HEK293 (cell line): ENCODE results near the gene KIF1A.

Experiments used
- ATF2 ChIP-seq: fragments of 450-650 bp; formaldehyde crosslinking; IDR thresholded peaks from 2 replicates; pipeline ENCODE4 v1.5.1; 2016; ENCODE audit warnings: missing biosample characterization, missing genetic modification characterization, low read depth
- BCL6B ChIP-seq: fragments of 450-650 bp; formaldehyde crosslinking; IDR thresholded peaks from 2 replicates; pipeline ENCODE4 v1.5.1; 2017; ENCODE audit warnings: missing biosample characterization, missing genetic modification characterization
- GLI2 ChIP-seq: fragments of 450-650 bp; formaldehyde crosslinking; IDR thresholded peaks from 2 replicates; pipeline ENCODE4; 2017; ENCODE audit warnings: missing biosample characterization, missing genetic modification characterization, low read depth, borderline replicate concordance
- KLF1 ChIP-seq: fragments of 450-650 bp; formaldehyde crosslinking; IDR thresholded peaks from 2 replicates; pipeline ENCODE4 v1.5.1; 2016; ENCODE audit warnings: missing biosample characterization, missing genetic modification characterization
- KLF17 ChIP-seq: fragments of 450-650 bp; formaldehyde crosslinking; IDR thresholded peaks from 2 replicates; pipeline ENCODE4 v1.5.1; 2016; ENCODE audit warnings: missing biosample characterization, missing genetic modification characterization
- PATZ1 ChIP-seq: fragments of 450-650 bp; formaldehyde crosslinking; IDR thresholded peaks from 2 replicates; pipeline ENCODE4 v1.5.1; 2016; ENCODE audit warnings: missing biosample characterization, missing genetic modification characterization
- TCF7L2 ChIP-seq: IDR thresholded peaks from 2 replicates; pipeline ENCODE4 v1.6.1; 2011; ENCODE audit warnings: low read depth, mild to moderate bottlenecking, inconsistent platforms, low read length, moderate library complexity, borderline replicate concordance
- ZBTB11 ChIP-seq: fragments of 450-650 bp; formaldehyde crosslinking; conservative IDR thresholded peaks from 2 replicates; pipeline ENCODE4 v1.5.1; 2016; ENCODE audit warnings: low read depth, missing biosample characterization, missing genetic modification characterization
- ZBTB20 ChIP-seq: fragments of 450-650 bp; formaldehyde crosslinking; IDR thresholded peaks from 2 replicates; pipeline ENCODE4 v1.5.1; 2016; ENCODE audit warnings: missing biosample characterization, missing genetic modification characterization
- ZFP69B ChIP-seq: fragments of 450-650 bp; formaldehyde crosslinking; IDR thresholded peaks from 2 replicates; pipeline ENCODE4 v1.5.1; 2016; ENCODE audit warnings: missing biosample characterization, missing genetic modification characterization
- ZIC2 ChIP-seq: fragments of 450-650 bp; formaldehyde crosslinking; IDR thresholded peaks from 2 replicates; pipeline ENCODE4 v1.5.1; 2016; ENCODE audit warnings: missing biosample characterization, missing genetic modification characterization
- ZNF148 ChIP-seq: fragments of 450-650 bp; formaldehyde crosslinking; IDR thresholded peaks from 2 replicates; pipeline ENCODE4 v1.5.0; 2017; ENCODE audit warnings: missing biosample characterization, missing genetic modification characterization, borderline replicate concordance
- ZNF155 ChIP-seq: fragments of 450-650 bp; formaldehyde crosslinking; IDR thresholded peaks from 2 replicates; pipeline ENCODE4 v1.5.1; 2016; ENCODE audit warnings: missing biosample characterization, missing genetic modification characterization
- ZNF280D ChIP-seq: fragments of 450-650 bp; formaldehyde crosslinking; IDR thresholded peaks from 2 replicates; pipeline ENCODE4 v1.5.1; 2016; ENCODE audit warnings: missing biosample characterization, missing genetic modification characterization
- ZNF292 ChIP-seq: fragments of 450-650 bp; formaldehyde crosslinking; IDR thresholded peaks from 2 replicates; pipeline ENCODE4 v1.5.1; 2016; ENCODE audit warnings: low read depth, missing biosample characterization, missing genetic modification characterization, borderline replicate concordance
- ZNF423 ChIP-seq: fragments of 450-650 bp; formaldehyde crosslinking; IDR thresholded peaks from 2 replicates; pipeline ENCODE4 v1.5.1; 2016; ENCODE audit warnings: missing biosample characterization, missing genetic modification characterization
- ZNF426 ChIP-seq: fragments of 450-650 bp; formaldehyde crosslinking; IDR thresholded peaks from 2 replicates; pipeline ENCODE4 v1.5.1; 2017; ENCODE audit warnings: missing biosample characterization, missing genetic modification characterization, mild to moderate bottlenecking, inconsistent platforms, moderate library complexity
- ZNF449 ChIP-seq: fragments of 450-650 bp; formaldehyde crosslinking; IDR thresholded peaks from 2 replicates; pipeline ENCODE4 v1.5.1; 2017; ENCODE audit warnings: missing biosample characterization, mild to moderate bottlenecking, missing genetic modification characterization, moderate library complexity
- ZNF521 ChIP-seq: fragments of 450-650 bp; formaldehyde crosslinking; IDR thresholded peaks from 2 replicates; pipeline ENCODE4 v1.5.1; 2017; ENCODE audit warnings: missing biosample characterization, mild to moderate bottlenecking, missing genetic modification characterization
- ZNF585B ChIP-seq: fragments of 450-650 bp; formaldehyde crosslinking; IDR thresholded peaks from 2 replicates; pipeline ENCODE4 v1.5.1; 2016; ENCODE audit warnings: missing biosample characterization, missing genetic modification characterization
- ZNF792 ChIP-seq: fragments of 450-650 bp; formaldehyde crosslinking; IDR thresholded peaks from 2 replicates; pipeline ENCODE4 v1.5.1; 2016; ENCODE audit warnings: missing biosample characterization, missing genetic modification characterization

Gene KIF1A

GRCh38 chr2:240819126-240819857 is 727 bp downstream of the KIF1A start (continued):
- TF ChIP-seq ZBTB11 (tag by site-specific recombination) (no peak), ZBTB20 (tag by site-specific recombination) (peak; percentile 29; the same call in 1 of the 2 replicates), ZNF148 (no peak), ZNF292 (no peak), PATZ1 (tag by site-specific recombination) (peak; percentile 36; the same call in 1 of the 2 replicates), ZNF423 (tag by site-specific recombination) (no peak), ZNF155 (tag by site-specific recombination) (no peak), ZNF449 (tag by site-specific recombination) (no peak), ZNF792 (tag by site-specific recombination) (no peak), ZIC2 (0 out of 2 replicates have a peak, but pooled peaks have one; percentile 17), BCL6B (tag by site-specific recombination) (no peak), ZNF426 (tag by site-specific recombination) (no peak), TCF7L2 (no peak), ATF2 (tag by site-specific recombination) (no peak), KLF1 (tag by site-specific recombination) (peak; percentile 41; the same call in 1 of the 2 replicates), ZNF521 (tag by site-specific recombination) (no peak), ZNF585B (tag by site-specific recombination) (no peak), ZNF280D (no peak), GLI2 (tag by site-specific recombination) (no peak), ZFP69B (tag by site-specific recombination) (no peak), KLF17 (tag by site-specific recombination) (peak; percentile 72; the same call in 1 of the 2 replicates)
